Psoas muscle (tissue), 8 donors: Measurements from ENCODE around the gene USP5. TPM values are rescaled to one million over a fixed set of nuclear protein-coding genes. Genes with fewer than 3 reads are reported as not detected.

Experiments used
- ATAC-seq, 4 donors: fragments of 200-7000 bp; cut with Tn5 transposase; one replicate each; pipeline ENCODE4 v1.9.1; 2020; ENCODE audit warnings: moderate library complexity in 3 of 4, mild to moderate bottlenecking in 2 of 4
- DNase-seq, 2 donors: peaks; one replicate each; pipeline ENCODE4 v3.0.0-alpha.2; 2020
- H3K27ac ChIP-seq: fragments of 200-600 bp; one replicate; pipeline ENCODE4 v1.8.0; 2022
- H3K27me3 ChIP-seq, 3 donors: fragments of 200-600 bp in 1 of 3; one replicate each; pipeline versions ENCODE4 v1.6.1 to v1.8.0; 2013 to 2022; ENCODE audit warnings: low read length in 2 of 3, mild to moderate bottlenecking in 2 of 3, moderate library complexity in 1 of 3; ENCODE audit not compliant: insufficient read depth in 3 of 3
- H3K36me3 ChIP-seq, 2 donors: fragments of 200-600 bp in 1 of 2; one replicate each; pipeline versions ENCODE4 v1.6.1 to v1.8.0; 2013 to 2022; ENCODE audit warnings: low read depth in 1 of 2, mild to moderate bottlenecking in 1 of 2, moderate library complexity in 1 of 2; ENCODE audit not compliant: insufficient read depth in 1 of 2
- H3K4me1 ChIP-seq: fragments of 200-600 bp; one replicate; pipeline ENCODE4 v1.8.0; 2022
- H3K4me3 ChIP-seq: fragments of 200-600 bp; one replicate; pipeline ENCODE4 v1.8.0; 2022; ENCODE audit warnings: mild to moderate bottlenecking
- H3K9me3 ChIP-seq: fragments of 200-600 bp; one replicate; pipeline ENCODE4 v1.8.0; 2022
- WGBS, 3 donors: extraction: QIAGEN DNeasy Blood & Tissue Kit; methylation state at CpG; one replicate each; pipeline versions ENCODE4 v1.1.6 to v1.1.7; 2013; 5-methylcytosine and 5-hydroxymethylcytosine counted together
- intact Hi-C, 2 donors: fragments of 100-400 bp; cut with DNase I; formaldehyde crosslinking; loops; one replicate each; pipeline versions ENCODE4 v1.11.0 to v1.14.2; 2022
- polyA plus RNA-seq, 3 donors: library from polyadenylated mRNA; stranded (reverse); fragments of 200-250 nt; gene quantifications; one replicate each; pipeline ENCODE4 v1.2.3, GENCODE V29; 2013
- total RNA-seq, 4 donors: library from RNA; stranded (reverse); fragmentation: NEBNext Ultra II Directional in 2 of 4; extraction: Animal tissue kit (Norgen Biotek cat#: 25700) in 2 of 4; gene quantifications; one replicate each; pipeline versions ENCODE4 v1.2.1 to v1.2.4, GENCODE V29; 2021 to 2023
- TF ChIP-seq, protein P1 (sequence below): fragments of 200-600 bp; IDR thresholded peaks from one replicate; pipeline ENCODE4 v1.8.0; 2022; ENCODE audit warnings: antibody characterized with exemption
- donor health status: healthy with polysubstance abuse.
- donor health status: DM: no; HTN: no; CAD: no; lungs with moderate emphysema.
- donor health status: Bipolar disorder and iron deficiency.
- donor health status: healthy.
- donor health status: DM: yes; HTN: yes; CAD: no.
- donor health status: DM: no; HTN: no; CAD: no.
- donor health status: DM: no; HTN: no; CAD: no.
- donor health status: DM: yes; HTN: yes; CAD: no.

USP5 gene
- total and polyA plus RNA-seq, 7 donors: 43.1 to 127 (median 98.1) TPM

DNA sequence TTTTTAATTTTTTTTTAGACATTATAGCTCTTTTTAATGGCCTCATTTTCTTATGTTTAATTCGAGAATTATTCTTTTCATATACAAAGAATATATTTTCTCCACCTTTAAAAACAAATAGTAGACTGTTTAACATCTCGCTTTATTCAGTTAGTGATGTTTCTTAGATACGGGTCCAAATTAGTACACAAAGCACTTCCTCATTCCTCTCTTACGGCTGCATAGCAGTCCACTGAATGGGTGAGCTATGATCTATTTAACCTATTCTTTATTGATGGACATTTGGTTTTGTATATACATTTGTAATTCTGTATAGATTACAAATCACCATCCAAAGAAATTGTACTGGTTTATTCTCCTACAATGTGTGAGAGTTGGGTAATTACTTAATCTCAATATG lies 38.6 kb upstream of the USP5 start:
- no peaks in the 10 kb centered on the region for H3K9me3 ChIP-seq
- no peaks in the 10 kb centered on the region for H3K27me3 ChIP-seq
- no peak overlapping the region for H3K4me3 ChIP-seq
- H3K36me3 ChIP-seq: no peaks in the 10 kb centered on the region
- H3K27ac ChIP-seq: no peak overlapping the region
- no peaks in the 10 kb centered on the region for H3K4me1 ChIP-seq
- ATAC-seq (no peak), DNase-seq (no peak)
- 62 to 71% (median 69%) methylated on average over 4 of the region's 4 CpGs for WGBS, 3 donors
- intact Hi-C loops: no loop called here
- TF ChIP-seq, protein P1, sequence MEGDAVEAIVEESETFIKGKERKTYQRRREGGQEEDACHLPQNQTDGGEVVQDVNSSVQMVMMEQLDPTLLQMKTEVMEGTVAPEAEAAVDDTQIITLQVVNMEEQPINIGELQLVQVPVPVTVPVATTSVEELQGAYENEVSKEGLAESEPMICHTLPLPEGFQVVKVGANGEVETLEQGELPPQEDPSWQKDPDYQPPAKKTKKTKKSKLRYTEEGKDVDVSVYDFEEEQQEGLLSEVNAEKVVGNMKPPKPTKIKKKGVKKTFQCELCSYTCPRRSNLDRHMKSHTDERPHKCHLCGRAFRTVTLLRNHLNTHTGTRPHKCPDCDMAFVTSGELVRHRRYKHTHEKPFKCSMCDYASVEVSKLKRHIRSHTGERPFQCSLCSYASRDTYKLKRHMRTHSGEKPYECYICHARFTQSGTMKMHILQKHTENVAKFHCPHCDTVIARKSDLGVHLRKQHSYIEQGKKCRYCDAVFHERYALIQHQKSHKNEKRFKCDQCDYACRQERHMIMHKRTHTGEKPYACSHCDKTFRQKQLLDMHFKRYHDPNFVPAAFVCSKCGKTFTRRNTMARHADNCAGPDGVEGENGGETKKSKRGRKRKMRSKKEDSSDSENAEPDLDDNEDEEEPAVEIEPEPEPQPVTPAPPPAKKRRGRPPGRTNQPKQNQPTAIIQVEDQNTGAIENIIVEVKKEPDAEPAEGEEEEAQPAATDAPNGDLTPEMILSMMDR: no peak

DNA sequence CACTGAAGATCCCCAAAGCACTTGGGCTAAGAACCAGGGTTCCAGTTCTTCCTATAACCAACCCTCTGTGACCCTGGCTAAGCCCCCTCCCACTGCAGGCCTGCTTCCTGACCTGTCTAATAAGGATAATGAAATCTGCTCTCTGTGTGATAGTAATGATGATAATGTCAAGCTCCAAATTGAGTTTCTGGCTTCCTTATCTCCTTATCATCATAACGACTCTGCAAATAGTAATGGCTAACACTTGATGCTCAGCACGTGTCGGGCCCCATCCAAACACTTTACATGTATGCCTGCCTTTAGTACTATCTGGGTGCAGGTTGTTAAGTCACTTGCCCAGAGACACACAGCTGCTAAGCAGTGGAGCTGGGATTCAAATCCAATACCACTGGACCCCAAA lies 35.4 kb upstream of the USP5 start:
- intact Hi-C loops: no loop called here
- H3K36me3 ChIP-seq: no peaks in the 10 kb centered on the region
- WGBS, 3 donors: 72 to 79% (median 72%) methylated on average over 3 of the region's 3 CpGs
- peaks cover 0 to 3% (median 2%) of the 10 kb centered on the region in 3 donors for H3K27me3 ChIP-seq
- no peak for DNase-seq
- no peak overlapping the region for H3K4me3 ChIP-seq
- TF ChIP-seq, protein P1: no peak
- H3K4me1 ChIP-seq: no peaks in the 10 kb centered on the region
- no peaks in the 10 kb centered on the region for H3K9me3 ChIP-seq
- no peak for ATAC-seq
- H3K27ac ChIP-seq: no peak overlapping the region

DNA sequence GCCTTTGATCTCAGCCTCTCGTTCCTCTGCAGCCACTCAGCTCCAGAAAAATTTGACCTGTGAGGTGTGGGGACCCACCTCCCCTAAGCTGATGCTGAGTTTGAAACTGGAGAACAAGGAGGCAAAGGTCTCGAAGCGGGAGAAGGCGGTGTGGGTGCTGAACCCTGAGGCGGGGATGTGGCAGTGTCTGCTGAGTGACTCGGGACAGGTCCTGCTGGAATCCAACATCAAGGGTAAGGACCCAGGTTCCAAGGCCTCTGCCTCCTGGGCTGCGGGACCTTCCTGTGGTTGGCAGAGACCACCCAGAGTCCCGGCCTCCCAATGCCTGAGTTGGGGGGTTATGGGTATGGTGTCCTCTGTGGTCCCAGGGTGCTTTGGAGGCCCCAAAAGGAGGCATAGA lies 34.9 kb upstream of the USP5 start:
- TF ChIP-seq, protein P1: no peak
- H3K4me1 ChIP-seq: no peaks in the 10 kb centered on the region
- ATAC-seq (no peak), DNase-seq (no peak)
- no peak overlapping the region for H3K27ac ChIP-seq
- peaks cover 0 to 7% (median 6%) of the 10 kb centered on the region in 3 donors for H3K27me3 ChIP-seq
- intact Hi-C loops: no loop called here
- 78 to 90% (median 80%) methylated on average over 8 of the region's 8 CpGs for WGBS, 3 donors
- H3K9me3 ChIP-seq: no peaks in the 10 kb centered on the region
- no peaks in the 10 kb centered on the region for H3K36me3 ChIP-seq
- H3K4me3 ChIP-seq: no peak overlapping the region

DNA sequence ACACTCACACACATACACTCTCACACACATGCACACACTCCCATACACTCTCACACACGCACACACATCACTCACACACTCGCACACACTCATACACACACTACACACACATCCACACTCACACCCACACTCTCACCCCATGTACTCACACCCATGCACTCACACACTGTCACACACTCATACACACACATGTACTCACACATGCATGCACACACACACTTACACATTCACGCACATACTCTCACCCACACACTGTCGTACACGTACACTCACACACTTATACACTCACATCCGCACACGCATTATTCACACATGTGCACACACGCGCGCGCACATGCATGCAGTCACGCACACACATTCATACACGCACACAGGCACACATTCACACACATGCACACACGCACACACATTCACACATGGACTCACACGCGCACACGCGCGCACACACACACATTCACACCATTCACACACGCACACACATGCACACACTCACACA lies 34.2 kb upstream of the USP5 start:
- Histone ChIP-seq H3K4me1 (no peaks in the 10 kb centered on the region), H3K36me3 (no peaks in the 10 kb centered on the region), H3K27ac (no peak overlapping the region), H3K4me3 (no peak overlapping the region), H3K27me3 (peaks cover 0 to 12% (median 8%) of the 10 kb centered on the region in 3 donors), H3K9me3 (no peaks in the 10 kb centered on the region)
- TF ChIP-seq, protein P1: no peak
- intact Hi-C loops: no loop called here
- WGBS, 3 donors: 83 to 91% (median 91%) methylated on average over 20 of the region's 20 CpGs
- ATAC-seq (no peak), DNase-seq (no peak)

DNA sequence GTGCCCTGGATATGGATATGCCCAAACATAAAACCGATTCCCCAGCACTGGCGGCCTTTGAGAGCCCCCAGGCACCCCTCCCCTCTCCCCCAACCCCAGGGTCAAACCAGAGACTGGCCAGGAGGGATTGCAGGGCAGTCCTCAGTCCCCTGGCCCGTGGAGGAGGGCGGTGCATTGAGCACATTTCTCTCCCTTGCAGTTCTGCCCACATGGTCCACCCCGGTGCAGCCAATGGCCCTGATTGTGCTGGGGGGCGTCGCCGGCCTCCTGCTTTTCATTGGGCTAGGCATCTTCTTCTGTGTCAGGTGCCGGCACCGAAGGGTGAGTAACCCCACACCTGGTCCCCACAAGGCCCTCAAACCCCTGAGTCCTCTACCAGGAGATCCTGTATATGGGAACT lies 33.7 kb upstream of the USP5 start:
- intact Hi-C loops: no loop called here
- H3K4me1 ChIP-seq: no peaks in the 10 kb centered on the region
- H3K27ac ChIP-seq: no peak overlapping the region
- peaks cover 0 to 17% (median 11%) of the 10 kb centered on the region in 3 donors for H3K27me3 ChIP-seq
- H3K36me3 ChIP-seq: no peaks in the 10 kb centered on the region
- H3K9me3 ChIP-seq: no peaks in the 10 kb centered on the region
- 69 to 77% (median 75%) methylated on average over 10 of the region's 10 CpGs for WGBS, 3 donors
- no peak for DNase-seq
- ATAC-seq: no peak
- H3K4me3 ChIP-seq: no peak overlapping the region
- TF ChIP-seq, protein P1: no peak
